H9 (cell line): ENCODE measurements around the gene TBL1X. TPM values are rescaled to one million over a fixed set of nuclear protein-coding genes. Genes with fewer than 3 reads are reported as not detected.

ENCODE experiments used
- DNase-seq: peaks from one replicate; pipeline ENCODE4 v3.0.0-alpha.2; 2017
- H2AFZ ChIP-seq: one replicate; pipeline ENCODE4 v1.6.1; 2013; ENCODE audit warnings: mild to moderate bottlenecking, low read length, control low read depth, moderate library complexity
- H2AK5ac ChIP-seq: 2 replicates; pipeline ENCODE4 v1.6.1; 2013; ENCODE audit warnings: low read length, control low read depth, mixed read lengths; ENCODE audit not compliant: insufficient read length
- H2BK120ac ChIP-seq: one replicate; pipeline ENCODE4 v1.6.1; 2013; ENCODE audit warnings: low read depth, mild to moderate bottlenecking, low read length, control low read depth, inconsistent platforms; ENCODE audit not compliant: poor library complexity, severe bottlenecking
- H2BK12ac ChIP-seq: 2 replicates; pipeline ENCODE4 v1.6.1; 2013; ENCODE audit warnings: low read length, control low read depth, mixed read lengths, low read depth; ENCODE audit not compliant: insufficient read length
- H2BK15ac ChIP-seq: 2 replicates; pipeline ENCODE4 v1.6.1; 2013; ENCODE audit warnings: low read depth, low read length, control low read depth
- H2BK20ac ChIP-seq: one replicate; pipeline ENCODE4 v1.6.1; 2013; ENCODE audit warnings: low read depth, mild to moderate bottlenecking, low read length, control low read depth, inconsistent platforms; ENCODE audit not compliant: poor library complexity, severe bottlenecking
- H2BK5ac ChIP-seq: 2 replicates; pipeline ENCODE4 v1.6.1; 2013; ENCODE audit warnings: low read length, control low read depth, mixed read lengths; ENCODE audit not compliant: insufficient read length
- H3K14ac ChIP-seq: 2 replicates; pipeline ENCODE4 v1.6.1; 2013; ENCODE audit warnings: low read length, control low read depth; ENCODE audit not compliant: insufficient read depth
- H3K18ac ChIP-seq: 2 replicates; pipeline ENCODE4 v1.6.1; 2013; ENCODE audit warnings: low read depth, mild to moderate bottlenecking, mixed read lengths, low read length, control low read depth; ENCODE audit not compliant: insufficient read length
- H3K23ac ChIP-seq: 2 replicates; pipeline ENCODE4 v1.6.1; 2013; ENCODE audit warnings: low read length, control low read depth, mixed read lengths, low read depth; ENCODE audit not compliant: insufficient read length
- H3K23me2 ChIP-seq: 2 replicates; pipeline ENCODE4 v1.6.1; 2013; ENCODE audit warnings: low read depth, mild to moderate bottlenecking, mixed read lengths, low read length, control low read depth; ENCODE audit not compliant: insufficient read length, poor library complexity, severe bottlenecking
- H3K27ac ChIP-seq: 2 replicates; pipeline ENCODE4 v1.5.1; 2013; ENCODE audit warnings: low read length, control low read depth, mixed read lengths, low read depth; ENCODE audit not compliant: insufficient read length
- H3K27me3 ChIP-seq: 2 replicates; pipeline ENCODE4 v1.6.1; 2013; ENCODE audit warnings: low read length, control low read depth, inconsistent platforms; ENCODE audit not compliant: insufficient read depth
- H3K4ac ChIP-seq: 2 replicates; pipeline ENCODE4 v1.6.1; 2013; ENCODE audit warnings: low read depth, mild to moderate bottlenecking, control low read depth, inconsistent platforms, low read length, moderate library complexity
- H3K4me1 ChIP-seq: 2 replicates; pipeline ENCODE4 v1.6.1; 2013; ENCODE audit warnings: low read length, control low read depth, inconsistent platforms; ENCODE audit not compliant: insufficient read depth
- H3K4me2 ChIP-seq: 2 replicates; pipeline ENCODE4 v1.6.1; 2013; ENCODE audit warnings: low read length, control low read depth, mixed read lengths; ENCODE audit not compliant: insufficient read length, insufficient read depth
- H3K56ac ChIP-seq: 2 replicates; pipeline ENCODE4 v1.6.1; 2013; ENCODE audit warnings: low read depth, mild to moderate bottlenecking, mixed read lengths, low read length, control low read depth; ENCODE audit not compliant: insufficient read length
- H3K79me1 ChIP-seq: 2 replicates; pipeline ENCODE4 v1.6.1; 2013; ENCODE audit warnings: low read depth, mild to moderate bottlenecking, moderate library complexity, low read length, control low read depth, inconsistent platforms; ENCODE audit not compliant: insufficient read depth, poor library complexity, severe bottlenecking
- H3K79me2 ChIP-seq: 2 replicates; pipeline ENCODE4 v1.6.1; 2013; ENCODE audit warnings: low read length, control low read depth, inconsistent platforms; ENCODE audit not compliant: insufficient read depth
- H3K9ac ChIP-seq: 2 replicates; pipeline ENCODE4 v1.6.1; 2013; ENCODE audit warnings: low read length, control low read depth, mixed read lengths; ENCODE audit not compliant: insufficient read length; ENCODE audit errors: extremely low read depth
- H3K9me3 ChIP-seq: one replicate; pipeline ENCODE4 v1.6.1; 2013; ENCODE audit warnings: low read depth, low read length, inconsistent platforms; ENCODE audit not compliant: control insufficient read depth
- H3T11ph ChIP-seq: one replicate; pipeline ENCODE4 v1.6.1; 2013; ENCODE audit warnings: mild to moderate bottlenecking, low read length, control low read depth, inconsistent platforms
- H4K20me1 ChIP-seq: one replicate; pipeline ENCODE4 v1.6.1; 2013; ENCODE audit not compliant: control insufficient read depth, insufficient read length, insufficient read depth
- H4K5ac ChIP-seq: 2 replicates; pipeline ENCODE4 v1.6.1; 2013; ENCODE audit warnings: low read depth, mild to moderate bottlenecking, mixed read lengths, low read length, control low read depth; ENCODE audit not compliant: insufficient read length
- H4K8ac ChIP-seq: replicated peaks from 2 replicates; pipeline ENCODE4 v1.6.1; 2013; ENCODE audit warnings: low read length, control low read depth, mixed read lengths, low read depth; ENCODE audit not compliant: insufficient read length
- H4K91ac ChIP-seq: 2 replicates; pipeline ENCODE4 v1.6.1; 2013; ENCODE audit warnings: low read depth, mild to moderate bottlenecking, moderate library complexity, mixed read lengths, low read length, control low read depth; ENCODE audit not compliant: insufficient read length
- H3K27ac Mint-ChIP-seq, 3 experiments: 2 replicates in 2 of 3; 3 replicates in 1 of 3; pipeline ENCODE4 v1.8.0; 2020 to 2021; ENCODE audit warnings: mixed read lengths in 3 of 3, mild to moderate bottlenecking in 1 of 3, moderate library complexity in 1 of 3
- H3K27me3 Mint-ChIP-seq: 2 replicates; pipeline ENCODE4 v1.8.0; 2021; ENCODE audit warnings: low read depth, mild to moderate bottlenecking, moderate library complexity, mixed read lengths
- H3K36me3 Mint-ChIP-seq, 3 experiments: 2 replicates in 2 of 3; 3 replicates in 1 of 3; pipeline ENCODE4 v1.8.0; 2020 to 2021; ENCODE audit warnings: low read depth in 3 of 3, mixed read lengths in 3 of 3; ENCODE audit not compliant: insufficient read depth in 1 of 3
- H3K4me1 Mint-ChIP-seq, 2 experiments: 2 replicates each; pipeline ENCODE4 v1.8.0; 2020; ENCODE audit warnings: mixed read lengths in 2 of 2
- H3K4me3 Mint-ChIP-seq, 2 experiments: 2 replicates in 1 of 2; 3 replicates in 1 of 2; pipeline ENCODE4 v1.8.0; 2020 to 2021; ENCODE audit warnings: mild to moderate bottlenecking in 2 of 2, mixed read lengths in 2 of 2, moderate library complexity in 1 of 2
- H3K9me3 Mint-ChIP-seq, 2 experiments: 2 replicates in 1 of 2; 3 replicates in 1 of 2; pipeline ENCODE4 v1.8.0; 2020; ENCODE audit warnings: mild to moderate bottlenecking in 2 of 2, mixed read lengths in 2 of 2, moderate library complexity in 1 of 2
- CTCF ChIP-seq: fragments of 200-600 bp; sonication (generic); conservative IDR thresholded peaks from 3 replicates; pipeline ENCODE4 v1.8.0; 2021; ENCODE audit warnings: antibody characterized with exemption, mild to moderate bottlenecking
- WGBS: extraction: QIAGEN DNeasy Blood & Tissue Kit; methylation state at CpG from one replicate; pipeline ENCODE4 v1.1.7; 2013; ENCODE audit warnings: missing lambda C conversion rate, low lambda C conversion rate, mixed read lengths; ENCODE audit not compliant: insufficient read length; ENCODE audit errors: extremely low coverage; 5-methylcytosine and 5-hydroxymethylcytosine counted together
- total RNA-seq: library from RNA; stranded (reverse); gene quantifications from 2 replicates; pipeline ENCODE4 v1.2.1, GENCODE V29; 2021

TBL1X gene
- total RNA-seq, 1 experiment from 2014 or later = 24.1 TPM

DNA sequence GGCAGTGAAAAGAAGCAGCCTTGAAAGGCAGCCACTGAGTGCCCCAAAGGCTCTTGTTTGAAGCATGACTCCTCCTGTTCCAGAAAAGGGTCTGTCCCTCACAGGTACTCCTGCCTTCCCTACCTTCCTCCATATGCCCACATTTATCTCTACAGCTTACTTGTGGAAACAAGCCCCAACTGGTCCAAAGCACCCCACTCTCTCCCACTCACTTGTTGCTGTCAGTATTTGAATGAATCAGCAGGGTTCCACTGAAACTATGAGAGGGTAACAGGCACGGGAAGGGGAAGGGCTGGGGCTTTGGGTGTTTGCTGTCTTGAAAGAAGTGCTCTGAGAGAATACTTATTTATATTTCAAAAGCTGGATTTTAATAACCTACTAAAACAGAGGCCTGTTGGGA lies 265.9 kb downstream of the TBL1X start:
- Histone ChIP-seq H3K23ac (no peak overlapping the region), H3T11ph (no peak overlapping the region), H3K4ac (no peak overlapping the region), H3K4me2 (no peak overlapping the region), H3K23me2 (no peaks in the 10 kb centered on the region), H2BK5ac (no peak overlapping the region), H3K79me1 (no peaks in the 10 kb centered on the region), H2BK120ac (no peak overlapping the region), H4K5ac (no peak overlapping the region), H3K56ac (no peak overlapping the region), H2AK5ac (no peak overlapping the region), H3K27me3 (no peaks in the 10 kb centered on the region), H3K27ac (no peak overlapping the region), H2BK15ac (no peak overlapping the region), H3K9ac (no peak overlapping the region), H2BK12ac (no peak overlapping the region), H3K14ac (no peak overlapping the region), H4K91ac (no peak overlapping the region), H4K8ac (no peak overlapping the region), H3K18ac (no peak overlapping the region), H3K9me3 (peaks cover 36% of the 10 kb centered on the region), H3K79me2 (no peaks in the 10 kb centered on the region), H2AFZ (no peak overlapping the region), H3K4me1 (no peaks in the 10 kb centered on the region), H4K20me1 (no peaks in the 10 kb centered on the region), H2BK20ac (no peak overlapping the region)
- Mint-ChIP-seq H3K27me3 (peaks cover 10% of the 10 kb centered on the region), H3K4me1 (no peaks in the 10 kb centered on the region), H3K9me3 (peaks cover 43 to 52% of the 10 kb centered on the region in 2 experiments), H3K36me3 (peaks cover 34 to 53% (median 47%) of the 10 kb centered on the region in 3 experiments), H3K4me3 (no peak overlapping the region), H3K27ac (no peak overlapping the region)
- no peak for TF ChIP-seq CTCF
- DNase-seq = no peak
- no CpG with 5 or more reads among the region's 1 CpG for WGBS
